HUES64 (cell line): ENCODE data around the gene CROCC.

ENCODE experiments used
- H3K27ac ChIP-seq: 2 replicates; pipeline ENCODE4 v1.7.0; 2013; ENCODE audit warnings: low read depth, low read length, inconsistent platforms
- H3K27me3 ChIP-seq: 2 replicates; pipeline ENCODE4 v1.6.1; 2013; ENCODE audit warnings: mild to moderate bottlenecking, low read length; ENCODE audit not compliant: insufficient read depth
- H3K36me3 ChIP-seq: 2 replicates; pipeline ENCODE4 v1.6.1; 2013; ENCODE audit warnings: mild to moderate bottlenecking, low read length; ENCODE audit not compliant: insufficient read depth
- H3K4me1 ChIP-seq: 2 replicates; pipeline ENCODE4 v1.6.1; 2013; ENCODE audit warnings: mild to moderate bottlenecking, low read length, moderate library complexity; ENCODE audit not compliant: insufficient read depth
- H3K4me3 ChIP-seq: 2 replicates; pipeline ENCODE4 v1.5.1; 2013; ENCODE audit warnings: mild to moderate bottlenecking, low read length, moderate library complexity
- H3K9ac ChIP-seq: 2 replicates; pipeline ENCODE4 v1.6.1; 2013; ENCODE audit warnings: mild to moderate bottlenecking, low read depth, low read length
- H3K9me3 ChIP-seq: 2 replicates; pipeline ENCODE4 v1.6.1; 2013; ENCODE audit warnings: low read depth, low read length; ENCODE audit not compliant: insufficient read depth
- WGBS: fragments of 150-250, 120-280 bp; methylation state at CpG from one replicate; pipeline ENCODE4 v1.1.7; 2013; ENCODE audit warnings: missing lambda C conversion rate; 5-methylcytosine and 5-hydroxymethylcytosine counted together

The CROCC gene

GRCh38 chr1:16973215-16973614 lies 51.5 kb downstream of the CROCC start:
- Histone ChIP-seq H3K9ac (no peak overlapping the region), H3K36me3 (peaks cover 52% of the 10 kb centered on the region), H3K4me1 (peaks cover 8% of the 10 kb centered on the region; the same call in 1 of the 2 replicates), H3K27ac (no peak overlapping the region), H3K9me3 (no peaks in the 10 kb centered on the region), H3K4me3 (no peak overlapping the region), H3K27me3 (no peaks in the 10 kb centered on the region)
- WGBS: 92% methylated on average over 9 of the region's 9 CpGs

- Histone ChIP-seq H3K4me3 (no peak overlapping the region), H3K4me1 (peaks cover 18% of the 10 kb centered on the region; the same call in 1 of the 2 replicates), H3K9me3 (no peaks in the 10 kb centered on the region), H3K36me3 (peaks cover 52% of the 10 kb centered on the region), H3K27me3 (no peaks in the 10 kb centered on the region), H3K27ac (no peak overlapping the region), H3K9ac (no peak overlapping the region)
- WGBS: 93% methylated on average over 14 of the region's 14 CpGs
These were observed 53.5 kb downstream of the CROCC start for GRCh38 chr1:16975211-16975610.

- peaks cover 46% of the 10 kb centered on the region for H3K36me3 ChIP-seq
- no peaks in the 10 kb centered on the region for H3K9me3 ChIP-seq
- H3K4me1 ChIP-seq: peaks cover 18% of the 10 kb centered on the region; the same call in 1 of the 2 replicates
- no peak overlapping the region for H3K9ac ChIP-seq
- H3K27ac ChIP-seq: no peak overlapping the region
- 96% methylated on average over 14 of the region's 14 CpGs for WGBS
- H3K27me3 ChIP-seq: no peaks in the 10 kb centered on the region
- no peak overlapping the region for H3K4me3 ChIP-seq
These were observed 54.1 kb downstream of the CROCC start for GRCh38 chr1:16975838-16976237.

GRCh38 chr1:16976966-16977365 lies 55.2 kb downstream of the CROCC start:
- Histone ChIP-seq H3K36me3 (peaks cover 43% of the 10 kb centered on the region), H3K9ac (no peak overlapping the region), H3K27me3 (no peaks in the 10 kb centered on the region), H3K4me1 (peaks cover 13% of the 10 kb centered on the region; the same call in 1 of the 2 replicates), H3K27ac (no peak overlapping the region), H3K9me3 (no peaks in the 10 kb centered on the region), H3K4me3 (no peak overlapping the region)
- 90% methylated on average over 16 of the region's 16 CpGs for WGBS

GRCh38 chr1:16977377-16977776 lies 55.6 kb downstream of the CROCC start:
- H3K9ac ChIP-seq: no peak overlapping the region
- H3K27ac ChIP-seq: no peak overlapping the region
- 93% methylated on average over 5 of the region's 5 CpGs for WGBS
- H3K4me1 ChIP-seq: peaks cover 10% of the 10 kb centered on the region; the same call in 1 of the 2 replicates
- no peak overlapping the region for H3K4me3 ChIP-seq
- H3K27me3 ChIP-seq: no peaks in the 10 kb centered on the region
- H3K9me3 ChIP-seq: no peaks in the 10 kb centered on the region
- H3K36me3 ChIP-seq: peaks cover 42% of the 10 kb centered on the region

GRCh38 chr1:16978139-16978538 lies 56.4 kb downstream of the CROCC start:
- 86% methylated on average over 4 of the region's 4 CpGs for WGBS
- Histone ChIP-seq H3K9ac (no peak overlapping the region), H3K27ac (no peak overlapping the region), H3K36me3 (peaks cover 35% of the 10 kb centered on the region), H3K4me1 (peaks cover 10% of the 10 kb centered on the region; the same call in 1 of the 2 replicates), H3K9me3 (no peaks in the 10 kb centered on the region), H3K4me3 (peak overlapping the region; percentile 12; the same call in 1 of the 2 replicates), H3K27me3 (no peaks in the 10 kb centered on the region)

GRCh38 chr1:16978567-16979474 lies 57.1 kb downstream of the CROCC start:
- H3K27ac ChIP-seq: no peak overlapping the region
- no peaks in the 10 kb centered on the region for H3K27me3 ChIP-seq
- peak overlapping the region; percentile 90 for H3K9ac ChIP-seq
- peak overlapping the region; percentile 63 for H3K4me3 ChIP-seq
- H3K4me1 ChIP-seq: peaks cover 10% of the 10 kb centered on the region; the same call in 1 of the 2 replicates
- no peaks in the 10 kb centered on the region for H3K9me3 ChIP-seq
- H3K36me3 ChIP-seq: peaks cover 31% of the 10 kb centered on the region
- 57% methylated on average over 20 of the region's 20 CpGs for WGBS

- Histone ChIP-seq H3K9ac (peak overlapping the region; percentile 90), H3K27ac (no peak overlapping the region), H3K4me3 (peak overlapping the region; percentile 63), H3K9me3 (no peaks in the 10 kb centered on the region), H3K36me3 (peaks cover 31% of the 10 kb centered on the region), H3K27me3 (no peaks in the 10 kb centered on the region), H3K4me1 (peaks cover 10% of the 10 kb centered on the region; the same call in 1 of the 2 replicates)
- under 1% methylated on average over 41 of the region's 44 CpGs for WGBS
These were observed 58.0 kb downstream of the CROCC start for GRCh38 chr1:16979475-16980327.

GRCh38 chr1:16980473-16981268 lies 58.9 kb downstream of the CROCC start, which contains the start of gene MFAP2:
MFAP2 (minus strand) TSS chr1:16980620; CDS start chr1:16978273, 2,347 bp downstream.
- Histone ChIP-seq H3K27me3 (no peaks in the 10 kb centered on the region), H3K4me1 (peaks cover 10% of the 10 kb centered on the region; the same call in 1 of the 2 replicates), H3K27ac (peak within 1 kb of the TSS; percentile 79; the same call in 1 of the 2 replicates), H3K4me3 (peak within 1 kb of the TSS; percentile 63), H3K36me3 (peaks cover 23% of the 10 kb centered on the region), H3K9me3 (no peaks in the 10 kb centered on the region), H3K9ac (peak within 1 kb of the TSS; percentile 90)
- WGBS: 10% methylated on average over 44 of the region's 53 CpGs

GRCh38 chr1:16981269-16981849 lies 59.6 kb downstream of the CROCC start:
- Histone ChIP-seq H3K27ac (no peak overlapping the region), H3K9ac (no peak overlapping the region), H3K4me1 (peaks cover 10% of the 10 kb centered on the region; the same call in 1 of the 2 replicates), H3K27me3 (no peaks in the 10 kb centered on the region), H3K9me3 (no peaks in the 10 kb centered on the region), H3K4me3 (no peak overlapping the region), H3K36me3 (peaks cover 20% of the 10 kb centered on the region)
- 80% methylated on average over 10 of the region's 10 CpGs for WGBS
